GM18499 (cell line): ENCODE results near the gene SMYD2.

Experiments used
- ATAC-seq: cut with Tn5 transposase; IDR thresholded peaks from one replicate; pipeline ENCODE4 v1.9.1; 2021; ENCODE audit warnings: moderate number of reproducible peaks; ENCODE audit not compliant: insufficient read depth, unreplicated experiment

SMYD2 gene

DNA sequence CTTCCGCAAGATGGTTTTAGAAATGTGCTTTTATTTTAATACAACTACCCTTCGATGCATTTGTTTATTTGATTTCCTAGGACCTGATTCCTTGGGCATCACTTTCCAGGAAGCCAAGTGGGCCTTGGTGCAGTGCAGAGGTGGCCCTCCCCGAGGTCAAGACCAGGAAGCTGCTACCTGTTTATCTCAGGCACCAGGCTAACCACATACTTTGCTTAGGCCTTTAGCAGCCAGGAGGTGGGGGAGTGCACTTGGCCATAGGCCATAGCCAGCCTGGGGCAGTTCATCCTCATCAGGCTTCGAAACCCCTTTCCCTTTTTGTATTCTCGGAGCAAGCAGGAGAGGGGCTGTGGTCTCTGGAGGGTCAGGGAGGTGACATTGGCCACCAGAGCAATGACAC is 45.4 kb downstream of the SMYD2 start:
- no peak for ATAC-seq

DNA sequence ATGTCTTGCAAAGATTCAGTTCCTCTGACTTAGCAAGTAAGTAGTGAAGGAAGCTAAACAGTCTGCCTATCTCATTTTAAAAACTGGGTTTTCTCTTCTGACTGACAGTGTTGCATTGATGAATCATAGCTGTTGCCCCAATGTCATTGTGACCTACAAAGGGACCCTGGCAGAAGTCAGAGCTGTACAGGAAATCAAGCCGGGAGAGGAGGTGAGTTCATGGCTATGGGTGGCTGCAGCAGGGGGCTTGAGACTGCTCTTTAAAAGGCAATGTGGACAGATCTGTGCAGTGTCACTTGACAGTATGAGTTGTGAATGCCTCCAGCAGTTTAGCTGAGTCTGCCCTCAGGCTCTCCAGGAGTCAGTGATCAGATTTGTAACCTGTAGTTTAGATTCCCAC is 46.6 kb downstream of the SMYD2 start:
- ATAC-seq = no peak

DNA sequence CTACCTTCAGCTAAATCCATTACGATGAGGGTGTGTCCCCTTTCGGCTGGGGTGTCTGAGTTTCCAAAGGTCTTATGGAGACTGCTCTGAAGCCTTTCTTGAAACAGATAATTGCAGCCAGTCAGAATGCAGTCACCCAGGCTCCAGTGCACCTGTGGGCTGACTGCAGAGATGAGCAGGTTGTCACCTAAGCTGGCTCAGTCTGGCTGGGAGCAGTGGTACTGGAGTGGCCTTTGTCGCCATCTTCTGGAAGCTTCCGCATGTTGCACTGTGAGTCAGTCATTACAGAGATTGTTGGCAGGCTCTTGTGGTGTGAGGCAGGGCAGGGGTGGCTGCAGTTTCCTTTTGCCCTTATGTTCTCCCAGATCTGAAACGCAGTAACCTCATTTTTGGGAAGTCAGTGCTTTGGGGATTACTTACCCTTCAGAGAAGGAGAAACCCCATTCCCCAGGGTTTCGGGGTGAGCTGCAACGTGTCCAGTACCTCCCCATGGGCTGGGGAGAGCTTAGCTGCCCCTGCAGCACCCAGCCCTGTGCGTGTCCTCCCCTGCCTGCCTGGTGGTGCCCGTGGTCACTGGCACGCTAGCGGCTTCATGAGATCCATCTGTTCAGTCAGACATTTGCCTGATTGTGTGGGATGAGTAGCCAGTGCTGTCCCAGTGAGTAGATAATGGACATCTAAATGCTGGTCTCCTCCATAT is 48.0 kb downstream of the SMYD2 start:
- ATAC-seq = peak; percentile 84

DNA sequence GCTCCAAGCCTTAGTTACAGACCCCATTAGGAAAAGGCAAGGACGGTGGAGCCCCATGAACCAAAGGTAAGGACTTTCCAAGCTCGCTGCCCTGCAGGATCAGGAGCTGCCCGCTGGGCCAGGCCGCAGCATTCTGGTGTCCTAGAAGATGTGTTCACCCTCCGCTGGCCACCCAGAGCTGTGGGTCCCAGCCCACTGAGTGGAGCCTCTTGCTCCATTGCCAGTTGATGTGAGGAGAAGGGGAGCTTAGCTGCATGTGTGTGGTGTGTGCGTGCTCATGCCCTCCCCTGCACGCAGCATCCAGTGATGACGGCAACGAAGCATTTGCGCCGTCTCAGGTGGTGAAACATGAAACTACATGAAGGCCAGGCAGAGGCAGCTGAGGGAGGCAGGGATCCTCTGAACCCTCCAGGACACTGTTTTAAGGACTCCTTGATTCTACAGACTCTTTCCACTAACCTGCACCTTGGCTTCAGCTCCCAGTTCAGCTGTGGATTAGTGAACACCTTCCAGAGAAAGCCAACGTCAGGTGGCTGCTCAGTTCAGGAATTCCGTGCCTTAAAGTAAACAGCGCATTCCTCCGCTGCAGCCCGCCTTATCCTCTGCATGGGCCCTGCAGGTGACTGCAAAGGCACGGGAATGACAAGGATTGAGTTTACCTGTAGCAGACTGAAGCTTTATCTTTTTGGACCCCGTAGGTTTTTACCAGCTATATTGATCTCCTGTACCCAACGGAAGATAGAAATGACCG is 48.7 kb downstream of the SMYD2 start:
- ATAC-seq = no peak

DNA sequence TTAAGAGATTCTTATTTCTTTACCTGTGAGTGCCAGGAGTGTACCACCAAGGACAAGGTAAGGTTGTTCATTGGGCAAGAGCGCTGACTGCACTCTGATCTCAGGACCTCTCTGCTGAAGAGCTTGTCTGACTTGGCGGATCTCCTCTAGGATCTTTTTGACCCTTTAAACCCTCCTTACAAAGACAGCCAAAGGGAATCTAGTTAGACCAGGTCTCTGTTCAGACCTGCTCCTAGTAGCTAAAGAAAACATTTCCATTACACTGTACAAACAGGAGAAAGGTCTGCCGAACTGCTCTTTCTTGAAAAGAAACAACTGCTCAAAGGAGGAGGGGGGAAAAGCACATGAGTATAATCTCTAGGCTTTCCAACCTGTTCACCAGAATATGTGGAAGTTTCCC is 49.3 kb downstream of the SMYD2 start:
- no peak for ATAC-seq

DNA sequence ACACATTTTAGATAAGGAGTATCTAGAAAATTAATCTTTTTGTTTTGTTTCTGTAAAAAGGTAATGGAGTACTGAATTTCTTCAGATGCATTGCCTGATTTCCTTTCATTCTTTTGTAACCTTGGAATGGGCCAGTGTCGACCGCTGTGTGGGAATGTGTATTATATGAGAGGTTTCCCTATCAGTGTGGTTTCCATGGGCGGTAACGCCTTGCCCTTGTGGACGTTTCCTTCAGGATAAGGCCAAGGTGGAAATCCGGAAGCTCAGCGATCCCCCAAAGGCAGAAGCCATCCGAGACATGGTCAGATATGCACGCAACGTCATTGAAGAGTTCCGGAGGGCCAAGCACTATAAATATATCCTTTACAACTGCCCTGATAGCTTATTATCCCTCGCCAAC is 49.8 kb downstream of the SMYD2 start:
- no peak for ATAC-seq

DNA sequence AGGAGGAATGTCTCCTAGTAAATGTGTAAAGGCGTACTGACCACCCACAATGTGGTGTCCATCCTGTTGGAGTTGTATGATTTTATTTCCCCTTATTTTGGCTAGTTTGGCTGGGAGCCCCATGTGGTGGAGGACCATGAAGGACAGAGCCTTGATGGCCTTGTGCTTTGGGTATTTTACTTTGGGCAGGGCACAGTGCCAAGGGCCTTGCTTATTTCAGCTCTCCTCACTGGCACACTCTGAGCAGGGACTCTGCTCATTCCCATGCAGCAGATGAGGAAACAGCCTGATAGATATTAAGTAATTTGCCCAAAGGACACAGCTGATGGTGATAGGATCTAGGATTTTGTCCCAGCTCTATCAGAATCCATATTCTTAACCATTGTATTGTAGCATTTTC is 50.2 kb downstream of the SMYD2 start:
- no peak for ATAC-seq

DNA sequence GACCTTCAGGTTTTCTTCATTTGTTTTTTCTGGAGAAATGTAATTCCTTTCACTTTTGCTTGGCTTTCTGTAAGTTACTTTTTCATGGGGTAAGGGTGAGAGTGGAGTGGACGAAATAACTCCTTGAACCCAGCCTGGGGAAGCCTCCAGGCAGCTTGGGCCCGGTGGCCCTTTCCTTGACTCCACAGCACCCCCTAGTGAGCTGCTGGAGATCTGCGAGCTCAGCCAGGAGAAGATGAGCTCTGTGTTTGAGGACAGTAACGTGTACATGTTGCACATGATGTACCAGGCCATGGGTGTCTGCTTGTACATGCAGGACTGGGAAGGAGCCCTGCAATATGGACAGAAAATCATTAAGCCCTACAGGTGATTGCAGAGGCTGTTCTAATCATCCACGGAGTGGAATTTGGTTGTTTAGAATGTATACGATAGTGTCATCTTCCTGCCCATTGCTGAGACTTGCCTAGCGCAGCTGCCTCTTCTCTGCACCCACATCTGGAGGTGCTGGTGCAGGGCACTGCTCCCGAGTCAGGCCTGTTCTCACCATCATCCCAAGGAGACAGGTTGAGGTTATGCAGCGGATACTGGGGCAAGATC is 51.0 kb downstream of the SMYD2 start:
- no peak for ATAC-seq

DNA sequence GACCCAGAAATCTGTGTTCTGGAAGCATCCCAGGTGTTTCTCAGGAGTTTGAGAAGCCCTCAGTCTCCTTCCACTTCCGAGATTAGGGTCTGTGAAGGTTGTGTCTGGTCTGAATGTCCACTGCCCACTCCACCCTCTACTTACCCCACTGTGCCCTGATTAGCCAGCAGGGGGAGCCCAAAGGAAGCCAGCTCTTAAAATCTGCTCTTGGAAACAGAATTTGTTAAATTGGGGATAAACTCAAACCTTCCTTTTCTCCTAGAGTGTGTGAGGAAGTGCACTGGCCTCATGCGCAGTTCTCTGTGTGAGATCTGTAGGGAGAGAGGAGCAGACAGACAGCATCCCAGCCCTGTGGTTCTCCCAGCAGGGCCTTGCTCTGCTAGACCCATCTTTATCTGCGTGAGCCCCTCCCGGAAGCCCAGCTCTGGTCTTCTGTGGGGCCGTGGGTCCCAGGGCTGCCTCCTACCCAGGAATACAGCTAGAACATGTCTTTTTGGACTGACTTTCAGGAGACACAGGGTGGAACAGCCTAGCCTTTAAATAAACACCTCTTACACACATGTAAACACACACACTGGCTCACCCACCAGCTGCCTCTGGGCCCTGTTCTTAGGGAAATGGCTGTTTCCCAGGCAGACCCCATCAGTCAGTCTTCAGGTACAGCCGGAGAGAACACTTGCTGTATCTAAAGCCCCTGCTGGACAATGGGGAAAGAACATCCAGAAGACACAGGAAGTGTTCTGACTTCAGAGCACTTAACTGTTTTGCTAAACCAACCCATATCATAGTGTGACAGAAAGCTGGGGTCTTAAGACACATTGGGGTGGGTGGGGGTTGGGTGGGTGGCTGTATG is 52.2 kb downstream of the SMYD2 start:
- no peak for ATAC-seq

DNA sequence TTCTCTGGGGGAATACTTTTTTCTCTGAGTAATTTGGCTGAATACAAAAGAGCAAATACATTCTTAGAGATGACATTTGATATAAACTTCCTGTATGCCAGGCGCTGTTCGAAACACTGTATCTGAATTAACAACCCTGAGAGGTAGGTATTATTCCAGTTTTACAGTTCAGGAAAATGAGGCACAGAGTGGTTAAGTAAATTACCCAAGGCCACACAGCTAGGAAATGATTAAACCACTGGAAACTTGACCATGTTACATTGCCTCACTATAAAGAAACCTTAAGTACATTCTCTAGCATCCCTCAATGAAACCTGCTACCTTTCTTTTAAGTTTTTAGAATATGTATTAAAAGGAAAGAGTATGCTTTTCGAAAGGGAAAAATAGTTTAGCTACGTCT is 54.6 kb downstream of the SMYD2 start:
- ATAC-seq = no peak

DNA sequence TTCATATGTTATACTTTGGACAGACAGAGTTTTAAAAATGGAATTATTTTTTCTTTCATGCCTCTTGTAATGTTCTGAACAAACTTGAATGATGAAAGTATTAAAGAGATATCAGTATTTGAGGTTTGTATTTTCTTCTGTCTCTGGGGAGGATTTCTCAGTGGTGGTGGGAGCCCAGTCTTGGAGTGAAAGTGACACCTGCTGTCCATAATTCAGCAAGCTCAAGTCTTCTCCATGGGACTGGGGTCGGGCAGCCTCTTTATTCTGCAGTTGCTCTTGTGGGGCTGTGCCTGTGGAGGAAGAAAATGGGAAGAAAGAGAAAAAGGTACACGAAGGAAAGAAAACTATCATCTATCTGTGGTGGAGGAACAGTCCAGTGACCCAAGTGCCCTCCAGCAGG is 56.1 kb downstream of the SMYD2 start:
- no peak for ATAC-seq

DNA sequence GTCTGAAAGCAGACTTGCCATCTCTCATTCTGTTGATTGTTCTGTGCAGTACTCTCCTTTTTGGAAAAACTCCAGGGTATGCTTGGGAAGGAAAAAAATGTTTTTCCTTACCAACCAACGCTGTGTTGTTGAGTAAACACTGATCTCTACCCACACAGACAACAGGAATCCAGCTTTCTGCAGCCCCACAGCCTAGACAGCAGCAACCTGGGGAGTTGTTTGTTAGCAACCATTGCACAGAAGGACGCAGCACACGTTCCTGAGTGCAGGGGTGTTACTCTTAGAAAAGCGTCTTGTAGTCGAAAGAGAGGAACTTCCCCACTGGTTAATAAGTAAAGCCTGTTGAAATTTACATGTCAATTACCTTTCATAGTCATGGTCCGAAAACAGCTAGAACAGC is 56.6 kb downstream of the SMYD2 start:
- no peak for ATAC-seq

DNA sequence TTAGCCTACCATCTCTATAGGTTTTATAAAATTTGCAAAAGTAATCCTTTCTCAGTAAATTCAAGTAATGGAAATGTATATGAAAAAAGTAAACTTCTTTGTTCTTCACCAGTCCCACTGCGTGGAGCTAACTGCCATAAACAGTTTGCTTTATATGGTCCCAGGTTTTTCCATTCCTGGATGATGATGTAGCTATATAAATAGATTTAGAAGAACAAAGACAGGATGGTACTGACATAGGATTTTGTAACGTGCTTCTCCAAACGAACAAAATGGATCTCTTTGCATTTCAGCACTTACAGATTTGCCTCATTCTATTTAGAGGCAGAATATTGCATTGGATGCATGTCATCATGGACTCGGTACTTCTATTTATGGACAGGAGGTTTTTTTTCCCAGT is 57.3 kb downstream of the SMYD2 start:
- ATAC-seq = no peak

DNA sequence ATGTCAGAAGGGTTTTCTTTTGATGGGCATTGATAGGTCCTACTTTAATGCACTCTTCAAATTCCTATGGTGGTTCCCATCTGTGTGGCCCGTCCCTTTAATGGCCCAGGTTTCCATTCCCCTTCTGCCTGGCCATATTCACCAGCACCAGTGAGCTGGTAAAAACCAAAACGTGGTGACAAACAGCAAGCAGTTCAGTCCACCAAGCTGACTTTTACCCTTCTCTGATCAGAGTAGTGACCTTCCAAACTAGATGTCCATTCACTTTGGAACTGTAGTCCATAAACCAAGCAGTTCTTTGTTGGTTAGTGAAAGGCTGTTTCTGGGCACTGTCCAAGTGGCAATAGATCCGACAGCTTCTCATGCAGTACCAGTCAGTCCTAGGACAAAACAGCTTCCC is 60.5 kb downstream of the SMYD2 start:
- no peak for ATAC-seq

DNA sequence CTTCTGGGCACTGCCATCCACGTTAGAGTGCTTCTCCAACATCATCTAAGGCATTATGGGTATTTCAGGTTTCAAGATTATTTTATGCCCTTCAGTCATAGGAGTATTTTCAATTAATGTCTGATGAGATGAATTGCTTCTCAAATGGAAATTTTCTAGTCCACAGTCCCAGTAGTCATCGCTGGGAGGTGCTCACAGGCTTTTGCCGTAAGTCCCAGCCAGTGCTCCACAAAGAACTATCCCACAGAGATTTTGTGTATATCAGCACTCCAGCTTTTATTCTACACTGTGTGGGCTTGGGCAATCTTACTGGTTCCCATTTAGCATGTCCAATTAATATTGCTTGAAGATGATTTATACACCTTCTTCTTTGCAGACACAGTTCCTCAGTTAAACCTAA is 61.0 kb downstream of the SMYD2 start:
- no peak for ATAC-seq

DNA sequence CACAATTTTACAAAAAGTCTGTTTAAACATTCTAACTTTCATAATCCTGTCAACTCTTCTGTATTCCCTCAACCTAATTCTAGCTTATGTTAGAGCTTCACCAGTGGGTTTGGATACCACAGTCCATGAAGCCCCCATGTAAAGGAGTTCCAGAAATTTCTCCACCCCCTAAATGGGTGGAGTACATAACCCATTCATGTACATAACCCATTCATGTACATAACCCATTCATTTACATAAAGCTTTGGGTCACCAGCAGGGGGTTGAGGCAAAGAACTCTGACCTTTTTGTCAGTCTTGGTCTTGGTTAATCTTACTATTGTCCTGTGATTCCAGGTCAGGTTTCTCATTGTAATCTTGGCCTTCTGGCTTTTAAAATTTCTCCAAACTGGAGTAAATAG is 61.6 kb downstream of the SMYD2 start:
- ATAC-seq = no peak

DNA sequence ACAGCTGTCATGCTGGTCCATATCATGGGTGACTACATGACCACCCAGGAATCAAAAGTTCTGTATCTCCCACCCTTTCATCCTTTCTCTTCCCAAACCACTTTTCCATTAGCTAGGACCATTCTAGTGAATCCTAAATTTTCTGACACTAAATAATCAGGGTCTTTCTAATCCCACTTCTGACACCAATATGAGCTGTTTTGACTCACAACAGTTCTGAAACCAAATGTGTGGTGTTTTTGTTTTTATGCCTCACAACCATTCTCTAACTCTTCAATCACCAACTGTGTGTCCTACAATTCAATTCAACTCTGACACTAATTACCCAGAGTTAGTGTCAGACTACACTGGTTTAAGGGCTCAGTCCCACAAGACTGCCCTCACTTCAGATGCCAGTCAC is 63.9 kb downstream of the SMYD2 start:
- no peak for ATAC-seq

DNA sequence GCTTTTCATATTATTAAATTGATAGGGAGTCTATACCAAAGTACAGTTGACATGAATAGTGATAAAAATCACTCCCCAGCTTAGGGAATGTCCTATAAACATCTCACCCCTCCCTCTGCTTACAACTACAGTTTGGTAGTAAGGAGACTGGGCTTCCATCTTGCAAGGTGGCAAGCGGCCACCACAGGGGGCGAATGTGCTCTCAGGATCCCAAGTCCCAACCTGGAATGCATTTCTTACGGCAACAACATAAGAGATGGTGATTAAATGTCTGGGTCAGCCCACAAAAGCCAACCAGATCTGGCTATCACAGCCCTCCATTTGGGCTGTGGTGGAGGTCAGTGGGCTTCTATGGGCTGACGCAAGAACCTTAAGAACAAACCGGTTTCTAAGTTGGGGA is 68.0 kb downstream of the SMYD2 start:
- ATAC-seq = no peak

DNA sequence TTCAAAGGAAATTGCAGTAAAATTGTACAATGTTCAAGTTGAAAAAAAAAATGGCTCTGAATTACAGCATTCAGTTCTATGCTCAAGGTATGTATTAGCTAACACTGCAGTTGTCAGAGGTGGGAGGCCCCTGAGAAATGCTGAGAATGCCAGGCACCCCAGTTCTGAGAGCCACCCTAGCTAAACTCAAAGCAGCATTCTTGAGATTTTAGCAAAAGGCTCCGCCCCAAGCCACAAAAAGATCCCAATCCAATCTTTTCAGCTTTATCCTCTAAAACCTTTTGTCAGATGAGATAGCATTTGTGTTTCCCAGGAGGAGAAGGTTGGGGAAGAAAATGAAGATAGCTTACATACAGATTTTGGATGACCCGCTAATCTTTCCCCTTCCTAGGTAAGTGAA is 68.8 kb downstream of the SMYD2 start:
- ATAC-seq = no peak

DNA sequence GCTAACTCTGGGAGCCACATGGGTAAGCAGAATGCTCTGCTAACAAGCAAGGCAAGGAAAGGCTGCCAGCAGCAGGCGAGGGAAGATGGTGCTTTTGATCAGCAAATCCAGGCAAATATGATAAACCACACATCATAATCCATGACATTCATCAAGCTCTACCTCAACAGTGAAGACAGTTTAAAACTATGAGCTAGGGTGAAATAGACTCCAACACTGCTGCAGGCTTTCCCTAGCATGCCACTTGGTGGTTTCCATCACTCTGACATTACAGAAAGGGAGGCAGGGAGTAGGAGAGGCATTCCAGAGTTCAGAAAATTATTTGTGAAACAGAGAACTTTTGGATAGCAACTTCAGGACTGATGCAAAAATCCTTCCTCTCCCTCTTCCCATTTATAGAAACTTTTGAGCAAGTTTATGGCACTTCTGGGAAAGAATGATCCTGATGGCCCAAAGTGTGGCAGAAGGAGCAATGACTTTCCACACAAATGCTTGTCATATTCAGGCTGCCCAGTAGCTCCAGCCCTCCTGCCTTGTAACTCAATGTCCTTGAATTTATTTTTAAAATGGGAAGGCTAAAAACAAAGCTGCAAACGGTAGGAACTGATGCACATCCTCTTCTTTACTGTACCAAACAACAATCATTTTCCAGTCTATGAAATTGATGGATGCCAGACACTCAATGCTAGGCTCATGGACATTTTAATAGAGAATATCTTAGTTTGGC is 70.8 kb downstream of the SMYD2 start:
- ATAC-seq = no peak
